HG02840 (cell line): ENCODE results near the gene ARHGAP6.

Experiments
- ATAC-seq: cut with Tn5 transposase; IDR thresholded peaks from one replicate; pipeline ENCODE4 v1.9.1; 2021; ENCODE audit warnings: mild to moderate bottlenecking, moderate library complexity, moderate number of reproducible peaks; ENCODE audit not compliant: unreplicated experiment, low FRiP score

Gene ARHGAP6

GRCh38 chrX:11336201-11336600 lies 329.5 kb downstream of the ARHGAP6 start:
- ATAC-seq, result no peak

- no peak for ATAC-seq
Measured at GRCh38 chrX:11334165-11334564, 331.6 kb downstream of the ARHGAP6 start.

GRCh38 chrX:11331788-11332187 lies 333.9 kb downstream of the ARHGAP6 start:
- no peak for ATAC-seq

- no peak for ATAC-seq
Measured at GRCh38 chrX:11329021-11329420, 336.7 kb downstream of the ARHGAP6 start.

GRCh38 chrX:11328134-11328533 lies 337.6 kb downstream of the ARHGAP6 start:
- ATAC-seq, result no peak

- no peak for ATAC-seq
Measured at GRCh38 chrX:11321986-11322385, 343.7 kb downstream of the ARHGAP6 start.

GRCh38 chrX:11319806-11320520 lies 345.8 kb downstream of the ARHGAP6 start:
- ATAC-seq, result no peak

GRCh38 chrX:11311706-11312105 lies 354.0 kb downstream of the ARHGAP6 start:
- ATAC-seq, result no peak

- ATAC-seq, result no peak
Measured at GRCh38 chrX:11309220-11309619, 356.5 kb downstream of the ARHGAP6 start.

- no peak for ATAC-seq
Measured at GRCh38 chrX:11305641-11306040, 360.1 kb downstream of the ARHGAP6 start.

GRCh38 chrX:11304829-11305228 lies 360.9 kb downstream of the ARHGAP6 start:
- ATAC-seq, result no peak

GRCh38 chrX:11298600-11298999 lies 367.1 kb downstream of the ARHGAP6 start:
- ATAC-seq, result no peak

- ATAC-seq, result no peak
Measured at GRCh38 chrX:11296051-11296450, 369.7 kb downstream of the ARHGAP6 start.

- no peak for ATAC-seq
Measured at GRCh38 chrX:11293113-11293512, 372.6 kb downstream of the ARHGAP6 start, which contains the start of gene AMELX. Gene AMELX, plus strand, starts transcription at chrX:11293413. Its CDS starts 1,376 bp downstream, at chrX:11294789.

- no peak for ATAC-seq
Measured at GRCh38 chrX:11290416-11291102, 375.2 kb downstream of the ARHGAP6 start.

- no peak for ATAC-seq
Measured at GRCh38 chrX:11287505-11287904, 378.2 kb downstream of the ARHGAP6 start.

GRCh38 chrX:11285651-11286050 lies 380.1 kb downstream of the ARHGAP6 start:
- no peak for ATAC-seq

- no peak for ATAC-seq
Measured at GRCh38 chrX:11282043-11282442, 383.7 kb downstream of the ARHGAP6 start.

- ATAC-seq, result no peak
Measured at GRCh38 chrX:11273544-11273943, 392.2 kb downstream of the ARHGAP6 start.

GRCh38 chrX:11272863-11273262 lies 392.9 kb downstream of the ARHGAP6 start:
- ATAC-seq, result no peak

GRCh38 chrX:11272290-11272689 lies 393.4 kb downstream of the ARHGAP6 start:
- no peak for ATAC-seq

- ATAC-seq, result no peak
Measured at GRCh38 chrX:11269996-11270395, 395.7 kb downstream of the ARHGAP6 start.
